Measurements from ENCODE around the gene TLE1.

The TLE1 gene

DNA sequence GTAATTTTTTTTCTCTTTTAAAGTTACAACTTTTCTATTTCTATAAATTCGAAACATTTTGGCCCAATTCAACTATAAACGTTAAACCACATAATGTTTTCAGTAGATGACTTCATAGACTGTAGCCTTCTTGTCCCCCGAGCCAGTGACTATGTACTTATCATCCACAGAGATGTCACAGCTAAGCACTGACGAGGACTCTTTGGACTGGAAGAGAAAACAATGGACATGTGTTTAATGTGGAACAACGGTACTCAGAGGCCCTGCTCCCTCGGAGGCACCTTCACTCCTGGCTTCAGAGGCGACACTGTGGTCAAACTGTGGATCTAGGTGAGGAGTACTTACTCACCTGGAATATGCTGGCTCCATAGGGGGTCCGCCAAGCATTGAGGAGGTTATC, 105.2 kb downstream of the TLE1 start:
- no peak for DNase-seq (ENCODE audit: extremely low read depth in 1 of 2, low read depth in 1 of 2)

DNA sequence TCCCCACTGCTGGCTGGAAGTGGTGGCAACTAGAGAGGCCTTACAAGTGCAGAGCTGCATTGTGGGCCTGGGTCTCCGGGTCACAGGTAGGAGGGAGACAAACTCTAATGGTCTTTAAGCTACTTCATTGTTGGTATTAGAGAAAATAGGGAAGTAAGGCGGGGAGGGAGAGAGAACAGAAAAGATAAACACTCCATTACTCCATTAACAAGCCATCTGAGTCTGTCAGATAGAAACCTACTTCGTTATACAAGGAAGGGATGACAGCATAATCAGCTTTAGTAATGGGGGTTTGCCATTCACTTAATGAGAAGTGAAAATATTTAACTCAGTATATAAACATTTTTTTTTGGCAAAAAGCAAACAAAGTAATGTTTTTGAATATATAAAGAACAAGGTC, 107.4 kb downstream of the TLE1 start:
- DNase-seq (ENCODE audit: extremely low read depth in 1 of 2, low read depth in 1 of 2), result no peak

DNA sequence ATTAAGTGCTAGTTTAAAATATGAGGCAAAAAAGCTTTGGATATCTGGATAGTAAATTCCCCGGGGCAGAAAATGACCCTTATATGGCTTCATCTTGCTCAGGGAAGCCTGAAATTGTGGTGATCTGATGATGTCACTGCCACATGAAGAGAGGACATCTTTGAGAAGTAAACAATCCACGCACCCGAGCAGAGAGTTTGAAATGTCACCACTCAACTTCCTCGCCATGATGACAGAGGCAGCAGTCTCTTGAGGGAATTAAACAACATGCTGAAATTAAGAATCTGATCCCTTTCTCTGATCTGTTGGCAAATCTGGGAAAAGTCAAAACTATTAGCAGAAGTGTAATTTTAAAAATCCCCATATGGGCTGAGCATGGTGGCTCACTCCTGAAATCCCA, 110.0 kb downstream of the TLE1 start:
- DNase-seq (ENCODE audit: extremely low read depth in 1 of 2, low read depth in 1 of 2), result no peak

DNA sequence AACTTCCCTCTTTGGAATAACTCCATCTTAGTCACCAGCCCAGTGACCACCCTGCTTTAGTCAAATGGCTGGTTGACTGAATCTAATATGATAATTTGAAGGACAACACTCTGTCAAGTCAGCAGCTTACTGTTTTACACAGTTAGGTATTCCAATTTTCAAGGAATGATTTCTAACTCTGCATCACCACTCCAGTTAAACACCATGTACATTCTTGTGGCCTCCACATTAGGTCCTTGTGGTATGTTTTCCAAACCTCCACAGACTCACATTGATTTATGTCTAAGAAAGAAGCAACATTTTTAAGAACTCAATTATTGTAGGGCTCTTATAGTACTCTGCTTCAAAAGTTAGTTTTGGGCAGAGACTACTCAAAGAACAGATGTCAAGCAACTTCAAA, 110.7 kb downstream of the TLE1 start:
- no peak for DNase-seq (ENCODE audit: extremely low read depth in 1 of 2, low read depth in 1 of 2)

DNA sequence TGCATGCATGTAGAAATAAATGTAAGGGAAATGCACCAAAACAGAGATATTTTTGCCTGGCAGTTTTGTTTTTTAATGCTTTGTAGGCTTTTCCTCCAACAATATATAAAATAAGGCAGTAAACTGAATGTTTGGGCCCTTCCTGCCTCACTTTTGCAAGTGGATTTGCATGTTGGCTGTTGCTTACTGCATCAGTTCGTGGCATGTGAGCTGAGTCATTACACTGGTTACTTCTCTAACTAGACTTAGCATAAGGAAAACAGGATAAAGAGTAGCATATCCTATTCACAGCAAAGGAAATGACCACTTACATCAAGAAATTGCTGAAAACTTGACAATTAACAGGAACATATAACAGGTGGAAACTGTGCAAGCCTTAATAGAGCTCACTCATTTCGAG, 113.4 kb downstream of the TLE1 start:
- no peak for DNase-seq (ENCODE audit: extremely low read depth in 1 of 2, low read depth in 1 of 2)

DNA sequence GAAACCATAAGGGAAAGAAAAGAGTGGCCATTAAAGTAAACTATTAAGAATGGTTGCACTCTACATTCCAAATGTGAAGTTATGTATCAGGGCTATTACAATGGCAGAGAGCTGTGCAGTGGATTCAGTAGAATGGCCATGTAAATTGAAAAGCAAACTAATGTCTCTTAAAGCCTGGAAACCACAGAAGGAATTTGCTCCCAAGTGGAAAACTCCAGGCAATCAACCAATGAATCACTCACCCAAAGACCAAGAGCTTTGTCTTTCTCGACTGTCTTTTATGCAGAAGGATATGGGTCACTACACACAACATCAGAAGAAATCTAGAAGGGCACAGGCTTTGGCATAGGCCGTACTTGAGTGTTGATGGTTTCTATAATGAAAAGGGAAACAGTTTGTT, 114.9 kb downstream of the TLE1 start:
- no peak for DNase-seq (ENCODE audit: extremely low read depth in 1 of 2, low read depth in 1 of 2)

DNA sequence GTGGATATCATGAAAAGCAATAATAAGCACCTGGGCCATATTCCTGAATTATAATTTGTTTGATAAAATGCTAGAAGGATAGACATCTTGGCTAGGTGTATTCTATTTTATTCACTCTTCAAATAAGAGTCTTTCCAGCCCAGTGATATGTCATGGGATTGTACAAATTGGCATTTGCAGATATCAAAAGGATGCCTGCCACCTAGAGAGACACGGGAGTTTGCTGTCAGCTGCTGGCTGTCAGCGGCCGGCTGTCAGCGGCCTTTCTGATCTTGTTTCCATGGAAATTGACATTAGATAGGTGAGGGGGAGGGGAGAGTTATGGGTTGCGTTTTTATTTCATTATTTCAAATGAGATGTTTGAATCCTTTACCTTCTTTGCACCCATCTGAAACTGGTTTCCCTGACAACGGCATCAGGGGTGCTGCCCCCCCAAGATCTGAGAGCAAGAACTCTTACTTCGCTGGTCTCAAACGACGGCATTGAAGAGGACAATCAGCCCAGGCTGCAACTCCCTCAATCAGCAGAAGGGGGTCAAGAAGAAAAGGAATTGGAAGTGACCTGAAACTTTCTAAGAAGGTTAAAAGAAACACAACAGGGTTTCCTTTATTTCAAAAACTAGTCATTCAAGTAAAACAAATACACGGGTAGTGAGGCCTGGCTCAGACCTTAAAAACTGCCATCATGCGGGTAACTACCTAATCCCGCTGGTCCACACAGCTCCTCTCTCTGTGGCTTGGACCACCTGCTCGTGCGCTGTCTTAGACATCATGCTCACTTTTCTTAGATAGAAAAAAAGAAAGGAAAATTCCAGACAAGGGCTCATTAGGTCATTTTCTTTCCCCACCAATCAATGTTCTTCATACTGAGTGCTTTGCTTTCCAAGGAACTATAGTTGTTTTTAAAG, 115.7 kb downstream of the TLE1 start:
- no peak for DNase-seq (ENCODE audit: extremely low read depth in 1 of 2, low read depth in 1 of 2)

DNA sequence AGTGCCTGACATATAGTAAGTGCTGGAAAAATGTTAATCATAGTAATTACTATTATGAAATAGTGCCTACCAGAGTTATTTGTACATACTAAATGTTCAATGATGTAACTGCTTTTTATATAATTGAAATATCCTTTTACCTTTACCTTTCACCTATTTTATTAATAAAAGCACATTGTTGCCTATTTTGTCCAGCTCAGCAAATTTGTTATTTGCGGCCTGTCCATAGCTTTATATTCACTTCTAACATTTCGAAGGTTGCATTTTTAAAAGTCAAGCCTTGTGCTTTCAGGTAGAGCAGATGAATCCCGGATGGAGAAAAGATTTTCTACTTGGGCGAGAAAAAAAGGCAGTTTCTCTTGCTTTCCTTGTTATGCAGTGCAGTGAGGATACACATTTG, 119.3 kb downstream of the TLE1 start:
- no peak for DNase-seq (ENCODE audit: extremely low read depth in 1 of 2, low read depth in 1 of 2)

DNA sequence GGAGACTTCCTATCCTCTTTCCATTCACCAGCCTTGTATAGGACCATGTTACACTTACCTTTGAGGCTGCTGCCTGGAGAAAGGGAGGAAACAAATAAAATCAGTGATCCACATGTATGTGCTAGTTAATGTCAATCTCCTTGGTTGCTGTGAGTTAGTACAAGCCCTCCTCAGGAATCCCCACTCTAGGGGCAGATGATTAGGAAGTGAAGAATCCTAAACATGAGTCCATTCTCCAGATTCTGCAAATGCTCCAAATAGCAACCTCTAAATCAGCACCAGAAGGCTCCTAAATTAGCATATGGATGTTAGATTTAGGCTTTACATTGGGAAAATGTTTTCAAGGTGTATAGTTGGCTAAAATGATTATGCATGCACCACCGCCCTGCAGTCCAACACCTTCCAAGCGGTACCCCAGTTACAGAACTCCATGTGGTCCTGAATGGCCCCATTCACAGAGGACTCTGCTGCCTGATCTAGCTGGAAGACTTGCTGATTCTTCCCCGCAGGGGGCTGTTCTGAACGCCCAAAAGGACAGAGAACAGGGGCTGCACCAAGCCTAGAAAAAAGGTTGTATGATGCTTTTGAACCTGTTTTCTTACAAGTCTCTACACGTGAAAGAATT, 123.2 kb downstream of the TLE1 start:
- DNase-seq (ENCODE audit: extremely low read depth in 1 of 2, low read depth in 1 of 2), result no peak

DNA sequence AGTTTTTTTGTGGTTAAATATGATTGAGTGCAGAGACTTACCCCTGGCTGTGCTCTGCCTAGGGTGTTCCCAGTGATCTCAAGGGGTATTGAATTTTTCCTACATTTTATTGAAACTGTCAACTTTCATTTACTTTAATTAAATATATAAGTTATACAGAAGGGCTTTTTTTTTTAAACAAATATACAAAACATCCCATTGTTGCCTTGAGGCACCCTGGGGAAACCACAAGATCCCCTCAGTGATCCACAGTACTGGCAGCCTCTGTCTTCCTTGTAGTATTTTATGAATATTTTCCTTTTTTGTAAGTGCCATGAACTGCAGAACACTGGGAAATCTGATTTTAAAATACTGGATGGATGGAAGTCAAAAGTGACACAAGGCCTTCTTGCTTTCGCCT, 123.7 kb downstream of the TLE1 start:
- DNase-seq (ENCODE audit: extremely low read depth in 1 of 2, low read depth in 1 of 2), result no peak

DNA sequence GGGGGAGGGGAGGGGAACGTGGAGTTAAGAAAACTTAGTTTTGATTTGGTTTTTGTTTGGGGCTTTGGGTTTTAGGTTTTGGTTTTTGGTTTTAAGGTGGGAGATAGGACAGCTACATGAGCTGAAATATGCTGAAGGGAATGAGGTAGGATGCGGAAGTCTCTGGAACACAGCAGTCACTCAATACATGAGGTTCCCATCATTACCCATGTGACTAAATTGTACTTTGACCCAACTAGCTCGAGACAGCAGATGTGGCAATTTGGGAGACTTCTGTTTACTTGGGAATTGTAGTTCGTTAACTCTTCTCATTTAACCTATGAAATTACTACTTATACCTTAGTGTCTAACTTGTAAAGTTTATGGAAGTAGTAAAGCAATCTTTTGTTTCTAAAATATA, 124.2 kb downstream of the TLE1 start:
- DNase-seq (ENCODE audit: extremely low read depth in 1 of 2, low read depth in 1 of 2), result no peak

DNA sequence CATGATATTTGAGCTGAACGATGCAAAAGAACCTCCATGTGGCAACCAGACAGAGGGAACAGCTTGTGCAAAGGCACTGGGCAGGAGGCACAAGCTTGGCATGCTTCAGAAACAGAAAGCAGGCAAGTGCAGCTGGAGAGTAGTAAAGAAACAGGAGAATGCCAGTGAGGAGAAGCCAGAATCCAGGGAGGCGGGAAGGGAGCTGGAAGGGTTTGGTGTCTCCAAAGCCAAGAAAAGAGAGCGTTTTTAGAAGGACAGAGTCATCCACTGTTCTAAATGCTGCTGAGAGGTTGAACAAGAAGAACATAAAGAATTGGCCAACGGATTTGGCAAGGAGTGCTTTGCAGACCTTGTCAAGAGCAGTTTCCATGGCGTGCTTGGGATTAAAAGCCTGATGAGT, 124.7 kb downstream of the TLE1 start:
- no peak for DNase-seq (ENCODE audit: extremely low read depth in 1 of 2, low read depth in 1 of 2)

DNA sequence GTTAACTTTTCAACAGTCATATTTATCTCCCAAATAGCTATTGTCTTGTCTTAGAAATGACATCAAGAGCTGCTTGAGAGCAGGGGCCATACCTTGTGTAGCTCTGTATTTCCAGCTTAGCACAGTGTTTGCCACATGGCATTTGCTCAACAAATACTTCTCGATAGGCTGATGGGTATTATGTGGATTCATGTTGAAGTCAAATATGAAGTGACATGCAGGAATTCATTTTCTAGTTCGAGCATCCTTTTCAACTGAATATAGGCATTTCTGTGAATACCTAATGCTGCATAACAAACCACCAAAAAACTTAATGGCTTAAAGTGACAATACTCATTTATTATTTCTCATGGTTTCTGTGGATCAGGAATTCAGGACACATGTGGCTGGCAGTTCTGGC, 125.6 kb downstream of the TLE1 start:
- DNase-seq (ENCODE audit: extremely low read depth in 1 of 2, low read depth in 1 of 2), result no peak

DNA sequence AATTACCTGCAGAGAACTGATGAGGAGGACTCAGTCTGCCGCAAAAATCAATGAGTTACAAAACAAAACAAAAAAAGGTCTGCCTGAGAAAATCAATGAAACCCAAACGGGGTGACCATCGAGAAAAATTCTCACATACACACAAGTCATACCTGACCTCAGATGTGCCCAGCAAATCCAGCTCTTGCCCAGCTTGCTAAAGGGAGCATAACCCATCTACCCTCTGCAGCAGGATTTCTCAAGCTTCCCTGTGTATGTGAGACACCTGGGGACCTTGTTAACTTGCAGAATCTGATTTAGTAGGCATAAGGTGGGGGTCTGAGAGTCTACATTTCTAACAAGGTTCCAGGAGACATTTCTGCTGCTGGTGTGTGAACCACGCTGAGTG, 126.3 kb downstream of the TLE1 start:
- DNase-seq (ENCODE audit: extremely low read depth in 1 of 2, low read depth in 1 of 2), result no peak

DNA sequence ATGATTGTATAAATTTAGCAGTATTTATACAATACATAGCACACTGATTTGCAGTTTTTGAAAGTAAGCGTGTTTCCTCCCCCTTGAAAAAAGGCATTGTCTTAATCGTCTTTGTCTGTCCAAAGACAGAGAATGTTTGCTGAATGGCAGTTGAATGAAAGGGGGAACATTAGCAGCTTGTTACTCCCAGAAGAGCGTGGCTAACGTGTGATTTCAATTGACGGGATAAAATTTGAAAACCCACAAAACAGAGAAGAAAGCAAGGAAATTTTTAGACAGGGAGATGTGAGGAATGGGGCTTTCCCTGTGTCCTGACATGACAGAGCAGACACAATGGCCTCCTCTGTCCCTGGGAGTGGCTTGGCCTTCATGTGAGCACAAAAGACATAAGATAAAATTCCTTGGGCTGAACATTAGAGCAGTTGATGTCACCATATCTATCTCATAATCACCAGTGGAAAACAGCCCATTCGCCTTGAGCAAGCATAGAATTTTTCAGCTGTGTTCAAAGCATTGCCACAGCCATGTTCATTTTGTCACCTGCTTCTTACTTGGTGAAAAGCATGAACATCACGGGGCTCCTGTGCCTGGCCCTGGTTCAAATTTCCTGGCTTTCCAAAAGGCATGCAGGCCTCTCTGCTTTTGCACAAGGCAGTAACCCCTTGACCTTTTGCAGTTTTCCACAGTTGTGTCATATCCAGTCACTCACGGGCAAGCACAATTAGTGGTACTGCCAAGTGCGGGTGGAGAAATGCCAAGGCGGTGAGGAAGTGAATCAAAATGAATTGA, 126.9 kb downstream of the TLE1 start:
- DNase-seq (ENCODE audit: extremely low read depth in 1 of 2, low read depth in 1 of 2), result no peak

DNA sequence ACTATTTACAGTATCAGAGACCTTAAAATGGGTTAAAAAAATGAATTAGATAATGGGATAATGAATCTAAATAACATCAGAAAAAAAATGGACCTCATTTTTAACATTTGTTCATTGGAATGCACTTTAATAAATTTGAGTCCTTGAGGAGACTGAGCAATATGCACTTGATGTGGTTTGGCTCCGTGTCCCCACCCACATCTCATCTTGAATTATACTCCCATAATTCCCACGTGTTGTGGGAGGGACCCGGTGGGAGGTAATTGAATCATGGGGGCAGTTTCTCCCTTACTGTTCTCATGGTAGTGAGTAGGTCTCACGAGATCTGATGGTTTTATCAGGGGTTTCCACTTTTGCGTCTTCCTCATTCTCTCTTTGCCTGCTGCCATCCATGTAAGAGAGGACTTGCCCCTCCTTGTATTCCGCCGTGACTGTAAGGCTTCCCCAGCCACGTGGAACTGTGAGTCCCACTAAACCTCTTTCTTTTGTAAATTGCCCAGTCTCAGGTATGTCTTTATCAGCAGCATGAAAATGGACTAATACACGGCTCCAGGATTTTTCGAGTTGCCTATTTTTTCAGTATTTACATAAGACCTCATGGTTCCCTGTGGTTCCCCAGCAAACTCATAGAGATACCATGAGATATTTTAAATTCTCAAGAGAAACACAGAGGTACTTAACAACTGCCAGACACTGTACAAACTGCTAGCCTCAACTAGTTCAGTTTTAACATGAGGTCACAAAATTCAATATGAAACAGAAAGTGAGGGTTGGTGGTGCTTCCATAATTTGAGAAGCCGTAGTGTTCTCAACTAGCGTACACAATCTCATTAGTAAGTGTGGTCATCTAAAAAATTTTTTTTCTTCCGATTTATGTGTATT, 128.3 kb downstream of the TLE1 start:
- no peak for DNase-seq (ENCODE audit: extremely low read depth in 1 of 2, low read depth in 1 of 2)

DNA sequence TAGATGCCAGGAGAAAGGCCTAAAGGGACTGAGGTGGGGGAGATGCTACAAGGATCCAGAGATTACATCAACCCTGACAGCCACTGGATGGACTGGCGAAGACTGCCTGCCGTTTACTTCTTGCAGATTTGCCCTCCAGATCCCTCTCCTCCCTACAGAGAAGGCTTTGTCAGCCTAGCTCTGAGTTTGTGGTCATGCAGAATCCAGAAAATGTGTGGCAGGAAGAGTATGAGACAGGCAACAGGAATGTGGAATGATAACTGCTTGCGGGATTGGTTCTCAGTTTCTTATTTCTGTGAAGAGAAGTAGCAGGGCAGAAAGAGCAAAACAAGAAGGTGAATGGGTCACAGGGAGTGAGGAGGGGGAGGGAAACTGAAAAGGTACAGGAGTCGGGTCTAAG, 129.6 kb downstream of the TLE1 start:
- DNase-seq (ENCODE audit: extremely low read depth in 1 of 2, low read depth in 1 of 2), result no peak

DNA sequence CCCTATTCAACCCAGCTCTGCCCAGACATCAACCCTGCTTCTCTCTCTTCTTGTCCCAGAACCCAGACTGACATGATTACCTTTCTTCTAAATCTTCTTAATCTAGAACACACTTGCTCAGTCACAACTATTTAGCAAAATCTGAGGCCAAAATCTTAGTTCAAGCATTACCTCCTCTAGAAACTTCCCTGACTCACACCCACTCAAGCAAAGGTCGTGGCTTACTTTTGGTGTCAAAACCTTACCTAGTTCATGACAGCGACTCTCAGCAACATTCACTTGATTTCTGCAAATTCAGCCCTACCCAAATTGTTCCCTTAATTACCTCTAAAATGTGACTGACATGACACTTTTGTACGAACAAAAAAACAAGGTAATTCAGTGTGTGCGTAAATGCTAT, 130.2 kb downstream of the TLE1 start:
- DNase-seq (ENCODE audit: extremely low read depth in 1 of 2, low read depth in 1 of 2), result no peak

DNA sequence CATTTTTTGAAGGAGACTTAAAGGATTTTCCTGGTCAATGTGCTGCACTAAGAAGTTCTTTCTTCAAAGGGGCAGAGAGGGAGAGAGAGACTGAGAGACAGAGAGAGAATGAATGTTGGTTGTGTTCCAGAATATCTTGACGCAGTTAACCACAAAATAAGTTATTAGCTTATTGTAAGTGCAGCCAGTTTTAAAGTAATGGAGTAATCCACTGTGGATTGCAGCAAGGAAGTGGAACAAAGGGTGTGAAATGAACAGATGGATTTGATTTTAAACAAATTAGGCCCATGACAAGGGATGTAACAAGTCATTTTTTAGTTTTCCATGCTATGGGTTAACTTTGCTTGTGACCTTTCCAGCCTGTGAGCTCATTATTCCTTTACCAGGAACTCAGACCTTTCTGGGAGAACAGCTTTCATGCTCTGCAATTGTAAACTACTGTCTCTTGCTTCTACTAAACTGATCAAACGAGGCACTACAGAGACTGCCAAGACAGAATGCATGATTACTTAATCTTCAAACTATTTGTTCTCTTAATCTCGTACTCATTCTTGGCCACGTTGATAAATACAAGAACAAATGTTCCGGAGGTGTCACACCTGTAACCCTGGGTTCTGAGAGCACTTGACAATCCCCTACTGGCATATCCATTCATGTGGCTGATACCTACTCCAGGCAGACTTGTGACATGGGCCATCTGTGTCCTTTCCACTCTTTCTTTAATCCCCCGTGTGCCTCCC, 131.1 kb downstream of the TLE1 start:
- DNase-seq (ENCODE audit: extremely low read depth in 1 of 2, low read depth in 1 of 2), result no peak

DNA sequence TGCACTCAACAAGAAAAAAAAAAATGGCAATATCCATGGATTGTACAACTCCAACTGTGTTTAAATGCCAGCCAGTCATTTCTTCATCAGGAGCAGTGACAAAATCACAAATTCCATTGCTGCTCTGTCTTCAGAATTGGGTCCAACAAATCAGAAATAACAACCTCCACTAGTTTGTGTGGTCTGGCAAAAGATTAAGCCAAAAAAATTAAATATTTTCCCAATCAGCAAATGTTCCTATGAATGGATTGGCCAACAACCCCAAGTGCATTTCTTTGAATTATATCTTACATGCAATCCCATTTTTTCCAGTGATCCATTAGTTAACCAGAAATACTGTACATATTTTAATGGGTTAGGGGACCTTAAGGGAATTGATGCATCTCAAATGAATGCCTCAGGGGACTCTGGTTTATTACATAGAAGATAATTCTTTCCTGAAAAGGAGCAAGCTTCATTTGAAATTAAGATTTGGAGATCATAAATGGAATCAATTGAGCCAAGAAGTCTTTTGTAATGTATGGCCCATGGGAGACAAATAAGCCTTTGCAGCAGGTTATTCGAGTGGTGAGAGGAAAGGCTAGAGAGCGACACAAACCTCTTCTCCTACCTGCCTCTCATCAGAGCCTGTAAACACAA, 131.8 kb downstream of the TLE1 start:
- no peak for DNase-seq (ENCODE audit: extremely low read depth in 1 of 2, low read depth in 1 of 2)
